ENCODE data around the gene NPTXR. TPM values are rescaled to one million over a fixed set of nuclear protein-coding genes. Genes with fewer than 3 reads are reported as not detected.

NPTXR gene
- total RNA-seq, 1 experiment from 2014 or later = 10.4 TPM

DNA sequence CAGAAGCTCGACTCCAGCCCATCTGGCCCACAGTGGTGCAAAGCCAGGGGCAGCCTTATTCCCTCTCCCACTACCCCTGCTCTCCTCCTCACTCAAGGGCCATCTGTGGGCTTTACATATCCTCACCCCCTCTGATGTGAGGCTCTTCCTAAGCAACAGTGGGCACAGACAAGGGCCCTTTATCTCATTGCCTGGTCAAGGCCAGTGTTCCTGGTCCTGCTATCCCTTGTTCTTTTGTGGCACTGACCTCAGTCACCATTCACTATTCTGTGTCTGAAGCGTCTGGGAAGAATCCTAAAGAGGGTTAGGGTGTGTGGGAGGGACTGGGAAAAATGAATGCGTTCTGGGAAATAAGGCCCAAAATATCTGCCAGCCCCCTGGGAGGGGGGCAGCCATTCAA, 57.2 kb downstream of the NPTXR start (continued):
- TF ChIP-seq ELF4 (CRISPR knock-in tag; IDR thresholded peaks at IDR 0.05; ENCODE audit: low read depth) = no peak

DNA sequence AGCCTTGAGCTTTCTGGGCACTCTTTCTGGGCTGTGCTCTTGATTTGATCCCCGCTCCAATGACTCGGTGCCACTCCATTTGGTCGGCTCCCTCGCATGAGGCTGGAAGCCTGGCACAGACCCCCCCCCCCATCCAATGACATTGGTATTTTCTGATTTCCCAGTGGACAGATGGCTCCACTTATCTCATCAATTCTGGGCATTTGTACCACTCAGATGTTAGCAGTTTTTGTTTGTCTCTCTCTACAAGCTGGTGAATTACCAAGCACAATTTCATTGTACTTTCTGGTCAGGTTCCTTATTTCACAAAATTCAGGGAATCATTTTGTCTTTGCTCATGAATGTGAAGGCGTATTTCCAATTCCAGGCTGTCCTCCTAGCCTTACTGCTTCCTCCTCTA, 59.0 kb downstream of the NPTXR start:
- peaks cover 5% of the 10 kb centered on the region for H3K4me1 Mint-ChIP-seq
- H3K4me3 Mint-ChIP-seq = no peak overlapping the region
- ChIA-PET CTCF (interaction anchor here (6.9 kb wide), 1 partner anchor 16 kb away, joined by 60 read pairs; no protein-coding TSS in a partner anchor), POLR2A (interaction anchor here (0.7 kb wide), 1 partner anchor 909 kb away, joined by 3 read pairs; no protein-coding TSS in a partner anchor)
- no peaks in the 10 kb centered on the region for H3K36me3 Mint-ChIP-seq
- TF ChIP-seq, protein P1, sequence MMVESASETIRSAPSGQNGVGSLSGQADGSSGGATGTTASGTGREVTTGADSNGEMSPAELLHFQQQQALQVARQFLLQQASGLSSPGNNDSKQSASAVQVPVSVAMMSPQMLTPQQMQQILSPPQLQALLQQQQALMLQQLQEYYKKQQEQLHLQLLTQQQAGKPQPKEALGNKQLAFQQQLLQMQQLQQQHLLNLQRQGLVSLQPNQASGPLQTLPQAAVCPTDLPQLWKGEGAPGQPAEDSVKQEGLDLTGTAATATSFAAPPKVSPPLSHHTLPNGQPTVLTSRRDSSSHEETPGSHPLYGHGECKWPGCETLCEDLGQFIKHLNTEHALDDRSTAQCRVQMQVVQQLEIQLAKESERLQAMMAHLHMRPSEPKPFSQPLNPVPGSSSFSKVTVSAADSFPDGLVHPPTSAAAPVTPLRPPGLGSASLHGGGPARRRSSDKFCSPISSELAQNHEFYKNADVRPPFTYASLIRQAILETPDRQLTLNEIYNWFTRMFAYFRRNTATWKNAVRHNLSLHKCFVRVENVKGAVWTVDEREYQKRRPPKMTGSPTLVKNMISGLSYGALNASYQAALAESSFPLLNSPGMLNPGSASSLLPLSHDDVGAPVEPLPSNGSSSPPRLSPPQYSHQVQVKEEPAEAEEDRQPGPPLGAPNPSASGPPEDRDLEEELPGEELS (CRISPR knock-in tag; IDR thresholded peaks at IDR 0.05) = no peak
- TF ChIP-seq, protein P2, sequence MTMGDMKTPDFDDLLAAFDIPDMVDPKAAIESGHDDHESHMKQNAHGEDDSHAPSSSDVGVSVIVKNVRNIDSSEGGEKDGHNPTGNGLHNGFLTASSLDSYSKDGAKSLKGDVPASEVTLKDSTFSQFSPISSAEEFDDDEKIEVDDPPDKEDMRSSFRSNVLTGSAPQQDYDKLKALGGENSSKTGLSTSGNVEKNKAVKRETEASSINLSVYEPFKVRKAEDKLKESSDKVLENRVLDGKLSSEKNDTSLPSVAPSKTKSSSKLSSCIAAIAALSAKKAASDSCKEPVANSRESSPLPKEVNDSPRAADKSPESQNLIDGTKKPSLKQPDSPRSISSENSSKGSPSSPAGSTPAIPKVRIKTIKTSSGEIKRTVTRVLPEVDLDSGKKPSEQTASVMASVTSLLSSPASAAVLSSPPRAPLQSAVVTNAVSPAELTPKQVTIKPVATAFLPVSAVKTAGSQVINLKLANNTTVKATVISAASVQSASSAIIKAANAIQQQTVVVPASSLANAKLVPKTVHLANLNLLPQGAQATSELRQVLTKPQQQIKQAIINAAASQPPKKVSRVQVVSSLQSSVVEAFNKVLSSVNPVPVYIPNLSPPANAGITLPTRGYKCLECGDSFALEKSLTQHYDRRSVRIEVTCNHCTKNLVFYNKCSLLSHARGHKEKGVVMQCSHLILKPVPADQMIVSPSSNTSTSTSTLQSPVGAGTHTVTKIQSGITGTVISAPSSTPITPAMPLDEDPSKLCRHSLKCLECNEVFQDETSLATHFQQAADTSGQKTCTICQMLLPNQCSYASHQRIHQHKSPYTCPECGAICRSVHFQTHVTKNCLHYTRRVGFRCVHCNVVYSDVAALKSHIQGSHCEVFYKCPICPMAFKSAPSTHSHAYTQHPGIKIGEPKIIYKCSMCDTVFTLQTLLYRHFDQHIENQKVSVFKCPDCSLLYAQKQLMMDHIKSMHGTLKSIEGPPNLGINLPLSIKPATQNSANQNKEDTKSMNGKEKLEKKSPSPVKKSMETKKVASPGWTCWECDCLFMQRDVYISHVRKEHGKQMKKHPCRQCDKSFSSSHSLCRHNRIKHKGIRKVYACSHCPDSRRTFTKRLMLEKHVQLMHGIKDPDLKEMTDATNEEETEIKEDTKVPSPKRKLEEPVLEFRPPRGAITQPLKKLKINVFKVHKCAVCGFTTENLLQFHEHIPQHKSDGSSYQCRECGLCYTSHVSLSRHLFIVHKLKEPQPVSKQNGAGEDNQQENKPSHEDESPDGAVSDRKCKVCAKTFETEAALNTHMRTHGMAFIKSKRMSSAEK (CRISPR knock-in tag; IDR thresholded peaks at IDR 0.05; ENCODE audit: borderline replicate concordance) = no peak
- TF ChIP-seq, protein P3, sequence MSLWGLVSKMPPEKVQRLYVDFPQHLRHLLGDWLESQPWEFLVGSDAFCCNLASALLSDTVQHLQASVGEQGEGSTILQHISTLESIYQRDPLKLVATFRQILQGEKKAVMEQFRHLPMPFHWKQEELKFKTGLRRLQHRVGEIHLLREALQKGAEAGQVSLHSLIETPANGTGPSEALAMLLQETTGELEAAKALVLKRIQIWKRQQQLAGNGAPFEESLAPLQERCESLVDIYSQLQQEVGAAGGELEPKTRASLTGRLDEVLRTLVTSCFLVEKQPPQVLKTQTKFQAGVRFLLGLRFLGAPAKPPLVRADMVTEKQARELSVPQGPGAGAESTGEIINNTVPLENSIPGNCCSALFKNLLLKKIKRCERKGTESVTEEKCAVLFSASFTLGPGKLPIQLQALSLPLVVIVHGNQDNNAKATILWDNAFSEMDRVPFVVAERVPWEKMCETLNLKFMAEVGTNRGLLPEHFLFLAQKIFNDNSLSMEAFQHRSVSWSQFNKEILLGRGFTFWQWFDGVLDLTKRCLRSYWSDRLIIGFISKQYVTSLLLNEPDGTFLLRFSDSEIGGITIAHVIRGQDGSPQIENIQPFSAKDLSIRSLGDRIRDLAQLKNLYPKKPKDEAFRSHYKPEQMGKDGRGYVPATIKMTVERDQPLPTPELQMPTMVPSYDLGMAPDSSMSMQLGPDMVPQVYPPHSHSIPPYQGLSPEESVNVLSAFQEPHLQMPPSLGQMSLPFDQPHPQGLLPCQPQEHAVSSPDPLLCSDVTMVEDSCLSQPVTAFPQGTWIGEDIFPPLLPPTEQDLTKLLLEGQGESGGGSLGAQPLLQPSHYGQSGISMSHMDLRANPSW (CRISPR knock-in tag; conservative IDR thresholded peaks at IDR 0.05; ENCODE audit: low read depth) = no peak
- DNase-seq (ENCODE audit: low spot score) = no peak
- ATAC-seq = no peak
- no peaks in the 10 kb centered on the region for H3K9me3 Mint-ChIP-seq
- H3K27ac Mint-ChIP-seq = no peak overlapping the region
- H3K27me3 Mint-ChIP-seq (ENCODE audit: low read depth) = no peaks in the 10 kb centered on the region

DNA sequence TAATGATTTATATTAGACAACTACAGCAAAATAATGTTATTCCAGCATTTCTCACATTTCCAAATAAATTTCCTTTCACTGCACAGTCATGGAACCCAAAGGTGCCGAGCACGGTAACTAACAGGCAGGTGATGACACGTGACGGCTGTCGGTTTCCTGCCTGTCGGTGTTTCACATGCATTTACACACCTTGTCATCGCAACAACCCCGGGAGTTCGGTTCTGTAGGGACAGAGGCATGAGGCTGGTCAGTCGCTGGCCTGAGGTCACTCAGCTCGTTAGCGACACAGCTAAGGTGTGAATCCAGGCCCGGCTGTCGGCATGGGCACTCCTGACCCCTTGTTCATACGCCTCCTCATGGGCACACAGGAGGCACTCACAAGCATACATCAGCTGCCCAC, 59.8 kb downstream of the NPTXR start:
- POLR2A ChIA-PET = no interaction called here
- H3K27ac Mint-ChIP-seq = no peak overlapping the region
- H3K9me3 Mint-ChIP-seq = no peaks in the 10 kb centered on the region
- TF ChIP-seq ATF1 (CRISPR knock-in tag; IDR thresholded peaks at IDR 0.05) (no peak), ZNF219 (CRISPR knock-in tag; IDR thresholded peaks at IDR 0.05; ENCODE audit: borderline replicate concordance) (no peak), NR3C1 (CRISPR knock-in tag; conservative IDR thresholded peaks at IDR 0.05; ENCODE audit: low read depth) (no peak), NR2C2 (CRISPR knock-in tag; IDR thresholded peaks at IDR 0.05) (no peak), SOX15 (CRISPR knock-in tag; IDR thresholded peaks at IDR 0.05) (no peak), ZNF671 (CRISPR knock-in tag; IDR thresholded peaks at IDR 0.05) (no peak), ZNF121 (CRISPR knock-in tag; IDR thresholded peaks at IDR 0.05) (no peak)
- TF ChIP-seq, protein P4, sequence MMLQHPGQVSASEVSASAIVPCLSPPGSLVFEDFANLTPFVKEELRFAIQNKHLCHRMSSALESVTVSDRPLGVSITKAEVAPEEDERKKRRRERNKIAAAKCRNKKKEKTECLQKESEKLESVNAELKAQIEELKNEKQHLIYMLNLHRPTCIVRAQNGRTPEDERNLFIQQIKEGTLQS (CRISPR knock-in tag; conservative IDR thresholded peaks at IDR 0.05) = no peak
- TF ChIP-seq, protein P5, sequence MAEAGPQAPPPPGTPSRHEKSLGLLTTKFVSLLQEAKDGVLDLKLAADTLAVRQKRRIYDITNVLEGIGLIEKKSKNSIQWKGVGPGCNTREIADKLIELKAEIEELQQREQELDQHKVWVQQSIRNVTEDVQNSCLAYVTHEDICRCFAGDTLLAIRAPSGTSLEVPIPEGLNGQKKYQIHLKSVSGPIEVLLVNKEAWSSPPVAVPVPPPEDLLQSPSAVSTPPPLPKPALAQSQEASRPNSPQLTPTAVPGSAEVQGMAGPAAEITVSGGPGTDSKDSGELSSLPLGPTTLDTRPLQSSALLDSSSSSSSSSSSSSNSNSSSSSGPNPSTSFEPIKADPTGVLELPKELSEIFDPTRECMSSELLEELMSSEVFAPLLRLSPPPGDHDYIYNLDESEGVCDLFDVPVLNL (CRISPR knock-in tag; IDR thresholded peaks at IDR 0.05; ENCODE audit: borderline replicate concordance, low read depth) = no peak
- TF ChIP-seq, protein P6, sequence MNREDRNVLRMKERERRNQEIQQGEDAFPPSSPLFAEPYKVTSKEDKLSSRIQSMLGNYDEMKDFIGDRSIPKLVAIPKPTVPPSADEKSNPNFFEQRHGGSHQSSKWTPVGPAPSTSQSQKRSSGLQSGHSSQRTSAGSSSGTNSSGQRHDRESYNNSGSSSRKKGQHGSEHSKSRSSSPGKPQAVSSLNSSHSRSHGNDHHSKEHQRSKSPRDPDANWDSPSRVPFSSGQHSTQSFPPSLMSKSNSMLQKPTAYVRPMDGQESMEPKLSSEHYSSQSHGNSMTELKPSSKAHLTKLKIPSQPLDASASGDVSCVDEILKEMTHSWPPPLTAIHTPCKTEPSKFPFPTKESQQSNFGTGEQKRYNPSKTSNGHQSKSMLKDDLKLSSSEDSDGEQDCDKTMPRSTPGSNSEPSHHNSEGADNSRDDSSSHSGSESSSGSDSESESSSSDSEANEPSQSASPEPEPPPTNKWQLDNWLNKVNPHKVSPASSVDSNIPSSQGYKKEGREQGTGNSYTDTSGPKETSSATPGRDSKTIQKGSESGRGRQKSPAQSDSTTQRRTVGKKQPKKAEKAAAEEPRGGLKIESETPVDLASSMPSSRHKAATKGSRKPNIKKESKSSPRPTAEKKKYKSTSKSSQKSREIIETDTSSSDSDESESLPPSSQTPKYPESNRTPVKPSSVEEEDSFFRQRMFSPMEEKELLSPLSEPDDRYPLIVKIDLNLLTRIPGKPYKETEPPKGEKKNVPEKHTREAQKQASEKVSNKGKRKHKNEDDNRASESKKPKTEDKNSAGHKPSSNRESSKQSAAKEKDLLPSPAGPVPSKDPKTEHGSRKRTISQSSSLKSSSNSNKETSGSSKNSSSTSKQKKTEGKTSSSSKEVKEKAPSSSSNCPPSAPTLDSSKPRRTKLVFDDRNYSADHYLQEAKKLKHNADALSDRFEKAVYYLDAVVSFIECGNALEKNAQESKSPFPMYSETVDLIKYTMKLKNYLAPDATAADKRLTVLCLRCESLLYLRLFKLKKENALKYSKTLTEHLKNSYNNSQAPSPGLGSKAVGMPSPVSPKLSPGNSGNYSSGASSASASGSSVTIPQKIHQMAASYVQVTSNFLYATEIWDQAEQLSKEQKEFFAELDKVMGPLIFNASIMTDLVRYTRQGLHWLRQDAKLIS (CRISPR knock-in tag; IDR thresholded peaks at IDR 0.05; ENCODE audit: borderline replicate concordance) = no peak
- TF ChIP-seq, protein P7, sequence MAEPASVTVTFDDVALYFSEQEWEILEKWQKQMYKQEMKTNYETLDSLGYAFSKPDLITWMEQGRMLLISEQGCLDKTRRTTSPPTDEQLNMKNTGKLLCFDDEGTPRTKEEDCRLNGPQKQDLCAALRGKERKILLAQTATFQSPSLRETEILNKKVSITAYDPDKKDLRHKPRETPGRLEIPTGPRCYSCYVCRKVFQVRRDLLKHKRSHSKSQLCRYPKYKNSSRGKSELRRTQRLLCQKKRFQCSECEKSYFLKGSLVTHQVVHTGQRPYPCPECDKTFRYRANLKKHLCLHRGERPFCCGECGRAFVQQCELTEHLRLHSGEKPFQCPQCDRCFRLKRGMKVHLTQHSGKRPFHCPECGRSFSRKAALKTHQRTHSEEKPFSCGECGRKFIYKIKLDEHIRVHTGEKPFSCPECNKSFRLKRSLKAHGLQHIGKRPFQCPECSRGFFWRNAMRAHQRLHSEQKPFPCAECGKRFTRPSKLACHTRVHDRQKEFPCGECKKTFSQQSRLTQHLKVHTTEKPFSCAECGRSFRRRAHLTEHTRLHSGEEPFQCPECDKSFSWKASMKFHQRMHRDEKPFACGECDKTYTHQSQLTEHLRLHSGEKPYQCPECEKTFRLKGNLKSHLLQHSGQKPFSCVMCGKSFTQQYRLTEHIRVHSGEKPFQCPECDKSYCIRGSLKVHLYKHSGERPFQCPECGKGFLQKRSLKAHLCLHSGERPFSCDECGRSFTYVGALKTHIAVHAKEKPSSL (CRISPR knock-in tag; conservative IDR thresholded peaks at IDR 0.05) = no peak

More for the DNA sequence above, 59.8 kb downstream of the NPTXR start:
- Mint-ChIP-seq H3K36me3 (no peaks in the 10 kb centered on the region), H3K4me1 (peaks cover 5% of the 10 kb centered on the region), H3K4me3 (no peak overlapping the region), H3K27me3 (ENCODE audit: low read depth) (no peaks in the 10 kb centered on the region)
- ATAC-seq = no peak
- CTCF ChIA-PET = interaction anchor here (6.9 kb wide), 1 partner anchor 15 kb away, joined by 60 read pairs; no protein-coding TSS in a partner anchor
- DNase-seq (ENCODE audit: low spot score) = no peak

Measured in WTC11 (cell line).